Activated B cell treated with CpG ODN at 0.5 μM for 24 hours (primary cell): ENCODE measurements around the gene FOXO3. TPM values are rescaled to one million over a fixed set of nuclear protein-coding genes. Genes with fewer than 3 reads are reported as not detected.
"Not testable (repeated sequence)": the region's sequence is repeated elsewhere in the genome, so short reads cannot be mapped to it uniquely, and the experiment has no call there.

ENCODE experiments used
- ATAC-seq: fragments of 200-7000 bp; cut with Tn5 transposase; one replicate; pipeline ENCODE4 v1.10.0; 2021; ENCODE audit warnings: low read depth, mild to moderate bottlenecking, moderate library complexity
- CTCF ChIA-PET: fragments of 350-600 bp; sonication (Branson Sonifier 250); formaldehyde crosslinking; loops from one replicate; lab custom pipeline; 2021; ENCODE audit warnings: antibody characterized with exemption; lab: Charles Lee
- POLR2A ChIA-PET: fragments of 350-600 bp; sonication (Branson Sonifier 250); formaldehyde crosslinking; loops from one replicate; lab custom pipeline; 2021; ENCODE audit warnings: antibody characterized with exemption; lab: Charles Lee
- DNase-seq: peaks from one replicate; pipeline ENCODE4 v3.0.0; 2022
- H3K27ac Mint-ChIP-seq: one replicate; pipeline ENCODE4 v1.8.0; 2020; ENCODE audit warnings: mixed read lengths
- H3K27me3 Mint-ChIP-seq: one replicate; pipeline ENCODE4 v1.8.0; 2021; ENCODE audit warnings: mixed read lengths
- H3K36me3 Mint-ChIP-seq: one replicate; pipeline ENCODE4 v1.8.0; 2021; ENCODE audit warnings: low read depth, mixed read lengths
- H3K4me1 Mint-ChIP-seq: one replicate; pipeline ENCODE4 v1.8.0; 2021; ENCODE audit warnings: mixed read lengths
- H3K4me3 Mint-ChIP-seq: one replicate; pipeline ENCODE4 v1.8.0; 2020; ENCODE audit warnings: mild to moderate bottlenecking, mixed read lengths
- H3K9me3 Mint-ChIP-seq: one replicate; pipeline ENCODE4 v1.8.0; 2020; ENCODE audit warnings: mixed read lengths
- intact Hi-C: fragments of 100-400 bp; cut with micrococcal nuclease; formaldehyde crosslinking; loops from one replicate; pipeline ENCODE4 v1.15.1; 2024
- total RNA-seq: library from RNA; stranded (reverse); gene quantifications from 2 replicates; pipeline ENCODE4 v1.2.3, GENCODE V29; 2022
- TF ChIP-seq, protein P1 (sequence below): fragments of 200-600 bp; IDR thresholded peaks from one replicate; pipeline ENCODE4 v1.8.0; 2022; ENCODE audit warnings: antibody characterized with exemption, mild to moderate bottlenecking

FOXO3 gene
- total RNA-seq, 1 donor from 2014 or later: 9.4 TPM

DNA sequence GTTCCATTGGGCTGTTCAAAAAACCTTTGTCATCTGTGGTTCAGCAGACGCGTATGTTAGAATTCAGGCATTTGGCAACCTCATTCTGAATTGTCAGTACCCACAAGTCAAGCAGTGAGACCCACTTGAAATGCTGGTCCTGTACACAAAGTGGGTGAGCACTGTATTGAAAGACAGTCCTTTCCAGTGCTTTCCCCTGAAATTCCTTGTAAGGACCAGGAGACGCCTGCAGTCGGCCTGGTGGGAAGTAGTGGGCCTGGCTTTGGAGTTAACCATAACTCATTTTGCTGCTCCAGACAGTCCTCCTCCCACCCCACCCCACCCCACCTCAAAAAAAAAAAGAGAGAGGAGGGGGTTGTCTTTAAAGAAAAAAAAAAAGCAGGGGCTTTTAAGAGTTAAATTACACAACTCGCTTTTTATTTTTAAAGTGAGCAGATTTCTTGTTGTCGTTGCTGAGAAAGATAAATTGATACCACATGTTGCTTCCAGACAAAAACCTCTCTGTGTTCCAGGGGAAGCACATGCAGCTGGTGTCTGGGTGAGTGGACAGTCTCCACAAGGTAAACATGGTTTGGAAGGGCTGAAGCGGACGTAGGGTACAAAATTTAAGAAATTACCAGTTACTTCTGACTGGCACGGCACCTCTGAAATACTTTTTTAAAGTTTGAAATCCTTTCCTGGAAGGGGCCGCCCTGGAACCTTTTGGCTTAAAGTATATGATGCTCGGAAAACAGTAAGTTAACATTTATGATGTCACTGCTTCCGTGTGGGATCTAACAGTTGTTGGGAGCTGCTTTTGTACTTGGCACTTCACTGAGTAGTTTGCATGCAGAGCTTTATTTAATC, 95.3 kb downstream of the FOXO3 start:
- DNase-seq (no peak), ATAC-seq (no peak)
- Mint-ChIP-seq H3K9me3 (no peaks in the 10 kb centered on the region), H3K27me3 (no peaks in the 10 kb centered on the region), H3K4me3 (no peak overlapping the region), H3K4me1 (peaks cover 4% of the 10 kb centered on the region), H3K36me3 (no peaks in the 10 kb centered on the region), H3K27ac (no peak overlapping the region)
- TF ChIP-seq, protein P1, sequence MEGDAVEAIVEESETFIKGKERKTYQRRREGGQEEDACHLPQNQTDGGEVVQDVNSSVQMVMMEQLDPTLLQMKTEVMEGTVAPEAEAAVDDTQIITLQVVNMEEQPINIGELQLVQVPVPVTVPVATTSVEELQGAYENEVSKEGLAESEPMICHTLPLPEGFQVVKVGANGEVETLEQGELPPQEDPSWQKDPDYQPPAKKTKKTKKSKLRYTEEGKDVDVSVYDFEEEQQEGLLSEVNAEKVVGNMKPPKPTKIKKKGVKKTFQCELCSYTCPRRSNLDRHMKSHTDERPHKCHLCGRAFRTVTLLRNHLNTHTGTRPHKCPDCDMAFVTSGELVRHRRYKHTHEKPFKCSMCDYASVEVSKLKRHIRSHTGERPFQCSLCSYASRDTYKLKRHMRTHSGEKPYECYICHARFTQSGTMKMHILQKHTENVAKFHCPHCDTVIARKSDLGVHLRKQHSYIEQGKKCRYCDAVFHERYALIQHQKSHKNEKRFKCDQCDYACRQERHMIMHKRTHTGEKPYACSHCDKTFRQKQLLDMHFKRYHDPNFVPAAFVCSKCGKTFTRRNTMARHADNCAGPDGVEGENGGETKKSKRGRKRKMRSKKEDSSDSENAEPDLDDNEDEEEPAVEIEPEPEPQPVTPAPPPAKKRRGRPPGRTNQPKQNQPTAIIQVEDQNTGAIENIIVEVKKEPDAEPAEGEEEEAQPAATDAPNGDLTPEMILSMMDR: no peak
- intact Hi-C loops: loop anchor here (10.0 kb wide), 1 partner anchor 419 kb away; no protein-coding TSS in a partner anchor
- ChIA-PET POLR2A (no interaction called here), CTCF (no interaction called here)

DNA sequence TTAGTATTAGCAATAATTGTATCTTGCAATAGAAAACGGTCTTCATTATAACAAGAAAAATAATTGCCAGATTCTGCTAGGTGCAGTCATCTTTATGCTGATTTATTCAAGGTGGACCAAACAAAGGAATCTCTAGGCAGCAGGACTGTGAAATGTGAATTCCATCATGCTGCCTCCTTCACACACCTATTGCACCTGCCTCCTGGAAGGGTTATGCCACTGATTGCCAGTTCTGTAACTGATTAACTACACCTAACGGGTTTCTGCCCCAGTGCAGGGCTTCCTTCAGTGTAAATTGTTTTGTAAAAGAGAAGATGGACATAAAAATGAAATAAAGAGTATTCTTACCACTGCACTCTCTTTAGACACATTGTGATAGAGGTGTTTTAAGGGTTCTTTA, 96.1 kb downstream of the FOXO3 start:
- ChIA-PET POLR2A (no interaction called here), CTCF (no interaction called here)
- H3K27me3 Mint-ChIP-seq: no peaks in the 10 kb centered on the region
- no peaks in the 10 kb centered on the region for H3K36me3 Mint-ChIP-seq
- no peak for ATAC-seq
- TF ChIP-seq, protein P1: no peak
- intact Hi-C loops: loop anchor here (10.0 kb wide), 1 partner anchor 418 kb away; no protein-coding TSS in a partner anchor
- no peak overlapping the region for H3K4me3 Mint-ChIP-seq
- H3K4me1 Mint-ChIP-seq: no peaks in the 10 kb centered on the region
- no peak overlapping the region for H3K27ac Mint-ChIP-seq
- DNase-seq: no peak
- H3K9me3 Mint-ChIP-seq: no peaks in the 10 kb centered on the region

DNA sequence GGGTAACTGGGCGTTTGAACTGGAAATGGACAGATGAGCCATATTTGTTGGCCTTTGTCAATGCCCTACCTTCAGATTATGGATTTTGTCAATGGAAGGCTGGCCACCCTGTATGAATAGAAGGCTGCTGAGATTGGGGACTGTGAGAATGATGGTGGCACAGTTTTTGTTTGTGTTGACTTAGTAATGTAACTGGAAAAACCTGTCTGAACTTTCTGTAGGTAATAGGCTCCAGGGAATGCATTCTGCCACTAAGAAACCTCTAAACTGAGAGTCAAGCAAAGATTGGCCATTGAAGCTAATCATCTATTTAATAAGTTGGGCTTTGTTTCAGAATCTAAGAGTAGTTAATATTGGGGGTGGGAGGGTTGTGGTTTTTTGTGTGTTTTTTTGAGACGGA, 97.5 kb downstream of the FOXO3 start:
- TF ChIP-seq, protein P1: no peak
- peaks cover 4% of the 10 kb centered on the region for H3K36me3 Mint-ChIP-seq
- H3K27me3 Mint-ChIP-seq: no peaks in the 10 kb centered on the region
- DNase-seq (no peak), ATAC-seq (no peak)
- POLR2A ChIA-PET: no interaction called here
- H3K4me3 Mint-ChIP-seq: no peak overlapping the region
- no peaks in the 10 kb centered on the region for H3K4me1 Mint-ChIP-seq
- CTCF ChIA-PET: no interaction called here
- no peaks in the 10 kb centered on the region for H3K9me3 Mint-ChIP-seq
- H3K27ac Mint-ChIP-seq: no peak overlapping the region
- intact Hi-C loops: loop anchor here (10.0 kb wide), 1 partner anchor 417 kb away; no protein-coding TSS in a partner anchor

DNA sequence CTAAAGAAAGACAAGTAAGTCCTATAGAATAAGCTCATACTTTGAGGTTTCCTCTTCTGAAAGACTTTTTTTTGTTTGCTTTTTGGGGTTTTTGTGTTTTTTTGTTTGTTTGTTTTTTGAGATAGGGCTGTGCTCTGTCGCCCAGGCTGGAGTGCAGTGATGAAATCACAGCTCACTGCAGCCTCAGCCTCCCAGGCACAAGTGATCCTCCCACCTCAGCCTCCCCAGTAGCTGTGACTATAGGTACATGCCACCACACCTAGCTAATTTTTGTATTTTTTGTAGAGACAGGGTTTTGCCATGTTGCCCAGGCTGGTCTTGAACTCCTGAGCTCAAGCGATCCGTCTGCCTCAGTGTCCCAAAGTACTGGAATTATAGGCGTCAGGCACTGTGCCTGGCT, 98.1 kb downstream of the FOXO3 start:
- H3K27me3 Mint-ChIP-seq, POLR2A ChIA-PET, H3K9me3 Mint-ChIP-seq: not testable (repeated sequence)

DNA sequence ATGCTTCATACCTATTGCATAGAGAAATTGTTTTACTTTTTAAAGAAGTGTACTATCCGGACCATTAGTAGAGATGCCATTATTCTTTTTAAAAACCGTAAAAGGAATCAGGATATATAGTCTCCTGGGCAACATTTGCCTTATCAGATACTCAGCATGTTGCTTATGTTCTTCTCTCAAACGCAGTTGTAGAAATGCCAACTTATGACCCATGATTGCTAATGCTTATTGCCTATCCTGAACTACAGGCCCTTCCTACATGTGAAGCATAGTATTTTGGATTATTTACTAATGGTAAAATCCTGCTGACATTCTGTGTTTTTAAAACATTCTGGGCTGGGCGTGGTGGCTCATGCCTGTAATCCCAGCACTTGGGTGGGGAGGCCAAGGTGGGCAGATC, 99.5 kb downstream of the FOXO3 start:
- peaks cover 18% of the 10 kb centered on the region for H3K36me3 Mint-ChIP-seq
- TF ChIP-seq, protein P1: no peak
- CTCF ChIA-PET: no interaction called here
- POLR2A ChIA-PET: no interaction called here
- DNase-seq: no peak
- H3K4me3 Mint-ChIP-seq: no peak overlapping the region
- H3K27me3 Mint-ChIP-seq: no peaks in the 10 kb centered on the region
- no peak overlapping the region for H3K27ac Mint-ChIP-seq
- ATAC-seq: no peak
- no peaks in the 10 kb centered on the region for H3K9me3 Mint-ChIP-seq
- no peaks in the 10 kb centered on the region for H3K4me1 Mint-ChIP-seq
- intact Hi-C loops: no loop called here

More for the DNA sequence above, 98.1 kb downstream of the FOXO3 start:
- H3K27ac Mint-ChIP-seq, ATAC-seq, H3K36me3 Mint-ChIP-seq, DNase-seq, H3K4me1 Mint-ChIP-seq, H3K4me3 Mint-ChIP-seq, CTCF ChIA-PET: not testable (repeated sequence)
- intact Hi-C loops: loop anchor here (10.0 kb wide), 1 partner anchor 416 kb away; no protein-coding TSS in a partner anchor
